PC-3 (cell line): ENCODE measurements around the gene MRPS12. TPM values are rescaled to one million over a fixed set of nuclear protein-coding genes. Genes with fewer than 3 reads are reported as not detected.

ENCODE experiments used
- ATAC-seq: fragments of 200-7000 bp; cut with Tn5 transposase; 2 replicates; pipeline ENCODE4 v1.9.1; 2020; ENCODE audit warnings: mild to moderate bottlenecking, moderate library complexity
- BruUV-seq: library from RNA; stranded (reverse); fragments of 400-500 nt; replicated peaks from 2 replicates; lab custom pipeline; 2021; lab: Mats Ljungman, UMichigan
- CTCF ChIA-PET: fragments of 300-600 bp; sonication (Branson Sonifier 250); formaldehyde crosslinking; loops from one replicate; lab custom pipeline; 2022; ENCODE audit warnings: antibody characterized with exemption; lab: Charles Lee
- POLR2A ChIA-PET: fragments of 300-600 bp; sonication (Branson Sonifier 250); formaldehyde crosslinking; loops from one replicate; lab custom pipeline; 2022; ENCODE audit warnings: antibody characterized with exemption; ENCODE audit not compliant: unreplicated experiment; lab: Charles Lee
- DNase-seq: peaks from one replicate; pipeline ENCODE4 v3.0.0-alpha.2; 2015
- H2AFZ ChIP-seq: fragments of 300-600 bp; sonication (generic); 2 replicates; pipeline ENCODE4 v1.6.0; 2016; ENCODE audit warnings: antibody characterized with exemption, low read length
- H3F3A ChIP-seq: fragments of 300-600 bp; sonication (generic); one replicate; pipeline ENCODE4 v1.6.0; 2017; ENCODE audit warnings: antibody characterized with exemption, low read length, control low read depth, mild to moderate bottlenecking; ENCODE audit not compliant: unreplicated experiment
- H3K27ac ChIP-seq: fragments of 300-600 bp; sonication (generic); 2 replicates; pipeline ENCODE4 v1.5.1; 2016; ENCODE audit warnings: mild to moderate bottlenecking, low read length
- H3K27me3 ChIP-seq: fragments of 300-600 bp; sonication (generic); 2 replicates; pipeline ENCODE4 v1.6.1; 2016; ENCODE audit warnings: low read length, mixed read lengths
- H3K36me3 ChIP-seq: fragments of 300-600 bp; sonication (generic); 2 replicates; pipeline ENCODE4 v1.6.1; 2016; ENCODE audit warnings: low read depth, mixed run types, low read length, mixed read lengths
- H3K4me1 ChIP-seq: fragments of 300-600 bp; sonication (generic); 2 replicates; pipeline ENCODE4 v1.5.1; 2016; ENCODE audit warnings: low read length; ENCODE audit not compliant: insufficient read depth
- H3K4me2 ChIP-seq: fragments of 300-600 bp; sonication (generic); 2 replicates; pipeline ENCODE4 v1.6.0; 2016; ENCODE audit warnings: low read length
- H3K4me3 ChIP-seq: fragments of 300-600 bp; sonication (generic); 2 replicates; pipeline ENCODE4 v1.5.1; 2016; ENCODE audit warnings: mild to moderate bottlenecking, low read length, mixed read lengths
- H3K79me2 ChIP-seq: fragments of 300-600 bp; sonication (generic); 2 replicates; pipeline ENCODE4 v1.6.1; 2017; ENCODE audit warnings: low read length, mixed read lengths
- H3K9ac ChIP-seq: fragments of 300-600 bp; sonication (generic); 2 replicates; pipeline ENCODE4 v1.6.0; 2016; ENCODE audit warnings: mild to moderate bottlenecking, low read length
- H3K9me2 ChIP-seq: fragments of 300-600 bp; sonication (generic); replicated peaks from 2 replicates; pipeline ENCODE4 v1.6.1; 2016; ENCODE audit warnings: mixed run types, low read length, mixed read lengths
- H3K9me3 ChIP-seq: fragments of 300-600 bp; sonication (generic); 2 replicates; pipeline ENCODE4 v1.6.1; 2016; ENCODE audit warnings: low read length, mixed read lengths
- H4K20me1 ChIP-seq: fragments of 300-600 bp; sonication (generic); 2 replicates; pipeline ENCODE4 v1.6.1; 2016; ENCODE audit warnings: low read length, mixed read lengths
- CTCF ChIP-seq: fragments of 300-600 bp; sonication (generic); conservative IDR thresholded peaks from 2 replicates; pipeline ENCODE4 v1.5.1; 2017; ENCODE audit warnings: antibody characterized with exemption, low read depth, mild to moderate bottlenecking, low read length
- EZH2 ChIP-seq: fragments of 300-600 bp; sonication (generic); IDR thresholded peaks from one replicate; pipeline ENCODE4 v1.6.1; 2017; ENCODE audit warnings: antibody characterized with exemption, mild to moderate bottlenecking, low read length; ENCODE audit not compliant: unreplicated experiment
- EZH2phosphoT487 ChIP-seq: fragments of 300-600 bp; sonication (generic); IDR thresholded peaks from 2 replicates; pipeline ENCODE4 v1.6.1; 2018; ENCODE audit warnings: mild to moderate bottlenecking, antibody characterized with exemption, low read length, borderline replicate concordance
- intact Hi-C: fragments of 100-400 bp; cut with micrococcal nuclease; formaldehyde crosslinking; loops from 2 replicates; pipeline ENCODE4 v1.9.0; 2023
- total RNA-seq: library from RNA; depleted of rRNA; stranded (reverse); fragments of >200 nt; gene quantifications from 2 replicates; pipeline ENCODE4 v1.2.3, GENCODE V29; 2014

The MRPS12 gene
- total RNA-seq, 1 experiment from 2014 or later = 156 TPM

- ATAC-seq (no peak), DNase-seq (no peak)
- H3K27ac ChIP-seq = no peak overlapping the region
- CTCF ChIA-PET = no interaction called here
- POLR2A ChIA-PET = no interaction called here
- no TSS peak for BruUV-seq
- H3F3A ChIP-seq = no peaks in the 10 kb centered on the region
- TF ChIP-seq EZH2 = no peak
- TF ChIP-seq EZH2phosphoT487 = no peak
- no peak for TF ChIP-seq CTCF
- no peaks in the 10 kb centered on the region for H3K4me1 ChIP-seq
- intact Hi-C loops = no loop called here
- H3K79me2 ChIP-seq = no peaks in the 10 kb centered on the region
- no peaks in the 10 kb centered on the region for H3K9me3 ChIP-seq
- no peak overlapping the region for H3K4me3 ChIP-seq
- no peak overlapping the region for H3K4me2 ChIP-seq
- H2AFZ ChIP-seq = no peak overlapping the region
- no peaks in the 10 kb centered on the region for H4K20me1 ChIP-seq
- no peak overlapping the region for H3K9ac ChIP-seq
- H3K36me3 ChIP-seq = no peaks in the 10 kb centered on the region
- no peaks in the 10 kb centered on the region for H3K27me3 ChIP-seq
- H3K9me2 ChIP-seq = no peaks in the 10 kb centered on the region
These were observed 8.3 kb upstream of the MRPS12 start for GRCh38 chr19:38922482-38922881.

- Histone ChIP-seq H3K79me2 (peaks cover 14% of the 10 kb centered on the region), H2AFZ (no peak overlapping the region), H3K36me3 (no peaks in the 10 kb centered on the region), H3K4me2 (no peak overlapping the region), H4K20me1 (no peaks in the 10 kb centered on the region), H3K27me3 (no peaks in the 10 kb centered on the region), H3K4me3 (no peak overlapping the region), H3K9me3 (no peaks in the 10 kb centered on the region), H3K4me1 (no peaks in the 10 kb centered on the region; the same call in 1 of the 2 replicates), H3K27ac (no peak overlapping the region), H3F3A (no peaks in the 10 kb centered on the region), H3K9ac (no peak overlapping the region), H3K9me2 (no peaks in the 10 kb centered on the region)
- TF ChIP-seq EZH2 (no peak), EZH2phosphoT487 (no peak), CTCF (no peak)
- BruUV-seq = no TSS peak
- POLR2A ChIA-PET = no interaction called here
- CTCF ChIA-PET = interaction anchor here (0.6 kb wide), 1 partner anchor 379 kb away, joined by 3 read pairs; no protein-coding TSS in a partner anchor
- DNase-seq = no peak
- intact Hi-C loops = no loop called here
- ATAC-seq = no peak
These were observed 6.4 kb upstream of the MRPS12 start for GRCh38 chr19:38924388-38924787.

- ChIA-PET POLR2A (no interaction called here), CTCF (interaction anchor here (0.7 kb wide), 1 partner anchor 41 kb away, joined by 9 read pairs; no protein-coding TSS in a partner anchor)
- no peak overlapping the region for H3K27ac ChIP-seq
- TF ChIP-seq EZH2phosphoT487 (no peak), CTCF (no peak), EZH2 (no peak)
- H3K27me3 ChIP-seq = no peaks in the 10 kb centered on the region
- no peak overlapping the region for H3K4me3 ChIP-seq
- no peak overlapping the region for H3K4me2 ChIP-seq
- DNase-seq (no peak), ATAC-seq (no peak)
- intact Hi-C loops = no loop called here
- no peaks in the 10 kb centered on the region for H3K9me3 ChIP-seq
- H3K9ac ChIP-seq = no peak overlapping the region
- H3K36me3 ChIP-seq = peaks cover 12% of the 10 kb centered on the region
- no TSS peak for BruUV-seq
- H4K20me1 ChIP-seq = no peaks in the 10 kb centered on the region
- peaks cover 44% of the 10 kb centered on the region for H3K79me2 ChIP-seq
- no peaks in the 10 kb centered on the region for H3F3A ChIP-seq
- no peaks in the 10 kb centered on the region for H3K9me2 ChIP-seq
- no peak overlapping the region for H2AFZ ChIP-seq
- H3K4me1 ChIP-seq = no peaks in the 10 kb centered on the region; the same call in 1 of the 2 replicates
These were observed 2.2 kb upstream of the MRPS12 start for GRCh38 chr19:38928391-38929001.
